GM18498 (cell line): ENCODE data around the gene PRDM15.

Source experiments
- ATAC-seq: cut with Tn5 transposase; IDR thresholded peaks from one replicate; pipeline ENCODE4 v1.9.1; 2021; ENCODE audit warnings: mild to moderate bottlenecking, moderate library complexity; ENCODE audit not compliant: unreplicated experiment

Gene PRDM15

GRCh38 chr21:41888749-41889376 is 9.7 kb upstream of the PRDM15 start:
- no peak for ATAC-seq

- ATAC-seq = no peak
These were observed 8.5 kb upstream of the PRDM15 start for GRCh38 chr21:41887667-41888066.

GRCh38 chr21:41886328-41886727 is 7.2 kb upstream of the PRDM15 start:
- ATAC-seq = no peak

- no peak for ATAC-seq
These were observed 6.3 kb upstream of the PRDM15 start for GRCh38 chr21:41885341-41886024.

GRCh38 chr21:41884501-41885030 is 5.4 kb upstream of the PRDM15 start:
- ATAC-seq = no peak

- ATAC-seq = no peak
These were observed 4.4 kb upstream of the PRDM15 start for GRCh38 chr21:41883582-41883981.

DNA sequence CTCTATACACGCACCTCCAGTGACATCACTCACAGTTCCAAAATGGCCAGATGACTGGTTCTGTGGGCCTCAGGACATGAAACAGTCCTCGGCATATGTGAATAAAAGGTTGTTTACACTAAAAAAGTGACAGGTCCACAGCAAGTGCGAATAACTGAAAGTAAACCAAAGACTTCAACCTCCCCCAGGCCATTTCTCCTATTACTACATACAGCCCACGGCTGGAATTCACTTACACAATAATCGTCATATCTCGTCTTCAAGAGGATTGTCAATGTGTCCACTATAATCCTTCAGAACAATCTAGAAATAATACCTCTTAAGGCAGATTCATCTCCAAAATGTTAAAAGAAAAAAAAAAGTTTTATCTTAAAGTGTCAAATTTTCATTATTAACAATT is 1.9 kb upstream of the PRDM15 start:
- no peak for ATAC-seq

DNA sequence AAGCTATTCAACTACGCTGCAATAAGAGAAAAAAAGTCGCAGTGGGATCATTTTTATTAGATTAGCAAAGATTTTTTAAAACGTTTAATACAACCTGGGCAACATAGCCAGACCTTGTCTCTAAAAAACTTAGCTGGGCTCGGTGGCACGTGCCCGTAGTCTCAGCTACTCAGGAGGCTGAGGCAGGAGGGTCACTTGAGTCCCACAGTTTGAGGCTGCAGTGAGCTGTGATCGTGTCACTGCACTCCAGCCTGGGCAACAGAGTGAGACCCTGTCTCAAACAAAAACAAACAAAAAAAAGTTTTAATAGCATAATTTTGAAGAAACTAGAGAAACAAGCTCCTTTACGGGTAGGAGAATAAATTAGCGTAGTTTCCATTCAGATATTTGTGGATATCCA is 1.0 kb upstream of the PRDM15 start:
- ATAC-seq = no peak

DNA sequence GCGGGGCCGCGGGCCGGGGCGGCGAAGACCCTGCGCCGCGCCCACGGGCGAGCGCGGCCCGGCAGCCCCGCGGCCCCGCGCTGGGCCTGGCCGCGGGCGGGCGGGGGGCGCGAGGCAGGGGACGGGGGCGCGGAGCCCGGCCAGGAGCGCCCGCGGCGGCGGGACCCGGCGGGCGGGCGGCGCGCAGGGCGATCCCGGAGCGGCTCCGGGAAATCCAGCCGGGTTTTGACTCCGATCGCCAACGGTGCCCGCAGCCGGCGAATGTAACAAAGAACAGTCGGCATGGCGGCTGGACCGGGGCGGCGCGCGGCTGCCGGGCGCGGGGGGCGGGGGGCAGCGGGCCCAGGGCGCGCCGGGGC is 334 bp downstream of the PRDM15 start:
- ATAC-seq = peak; percentile 67

- peak; percentile 37 for ATAC-seq
These were observed 978 bp downstream of the PRDM15 start for GRCh38 chr21:41877901-41878830.

DNA sequence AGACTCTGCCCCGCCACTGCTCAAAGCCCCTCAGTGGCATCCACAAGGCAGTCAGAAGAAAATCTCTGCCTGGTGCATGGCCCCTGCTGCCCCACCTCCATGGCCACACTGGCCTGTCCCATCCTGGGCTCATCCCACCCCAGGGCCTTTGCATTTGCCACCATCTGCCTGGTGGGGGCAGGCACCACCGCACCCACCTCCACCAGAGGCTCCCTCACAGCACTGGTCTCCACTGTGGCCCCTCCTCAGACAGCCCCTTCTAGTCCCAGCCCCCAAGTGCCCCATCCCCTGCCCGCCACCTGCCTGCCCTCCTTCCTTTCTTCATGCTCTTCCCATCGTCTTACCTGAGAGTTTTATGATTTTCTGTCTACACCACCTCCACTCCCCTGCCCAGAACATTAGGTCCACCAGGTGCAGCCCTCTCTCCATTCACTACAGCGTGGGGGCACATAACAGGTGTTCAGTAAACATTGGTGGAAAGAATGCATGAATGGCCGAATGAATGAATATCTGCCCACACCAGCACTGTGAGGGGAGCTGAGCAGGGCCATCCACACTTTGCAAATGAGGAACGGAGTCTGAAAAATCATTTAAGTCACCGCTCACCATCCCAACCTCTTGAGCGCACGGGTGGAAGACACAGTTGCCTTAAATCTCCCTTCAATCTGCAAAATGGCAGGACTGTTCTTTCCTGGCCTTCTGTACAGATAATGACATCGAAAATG is 2.1 kb downstream of the PRDM15 start:
- ATAC-seq = no peak

DNA sequence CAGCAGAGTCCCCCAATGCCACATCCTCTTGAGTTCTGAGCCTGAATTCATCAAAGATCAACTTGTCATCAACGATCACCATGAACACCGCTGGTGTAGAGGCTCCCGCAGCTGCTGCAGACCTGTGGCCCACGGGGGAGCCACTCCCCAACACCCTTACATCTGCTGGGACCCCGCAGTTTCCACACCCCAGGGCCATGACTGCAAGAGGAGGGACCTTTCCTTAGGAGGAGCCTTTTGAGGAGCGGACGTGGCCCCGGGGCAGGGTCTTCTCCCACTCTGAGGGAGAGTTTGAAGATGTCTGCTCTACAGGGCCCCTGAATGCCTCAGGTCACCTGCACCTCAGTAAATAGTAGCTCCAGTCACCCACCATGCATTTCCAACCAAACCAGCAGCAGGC is 2.7 kb downstream of the PRDM15 start:
- no peak for ATAC-seq

- no peak for ATAC-seq
These were observed 4.1 kb downstream of the PRDM15 start for GRCh38 chr21:41875086-41875485.

GRCh38 chr21:41874611-41875010 is 4.5 kb downstream of the PRDM15 start:
- ATAC-seq = no peak

GRCh38 chr21:41873426-41873825 is 5.7 kb downstream of the PRDM15 start:
- peak; percentile 51 for ATAC-seq

DNA sequence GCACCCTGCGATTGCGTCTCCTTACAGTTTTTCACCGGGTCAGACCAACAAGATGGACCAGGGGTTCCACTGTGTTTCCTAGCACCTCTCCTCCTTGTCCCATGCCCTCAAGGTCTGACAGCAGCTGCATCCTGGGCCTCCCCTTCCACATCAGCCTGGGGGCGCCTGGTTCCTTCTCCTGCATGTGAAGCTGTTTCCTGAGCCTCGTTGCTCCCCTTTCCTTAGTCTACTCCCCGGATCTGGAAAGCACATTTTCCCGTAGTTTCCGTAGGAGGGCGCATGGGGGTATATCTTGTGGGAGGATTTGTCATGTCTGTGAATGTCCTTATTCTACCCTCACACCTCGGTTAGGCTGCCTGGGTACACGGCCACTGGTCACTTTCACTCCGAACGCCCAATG is 6.1 kb downstream of the PRDM15 start:
- no peak for ATAC-seq

DNA sequence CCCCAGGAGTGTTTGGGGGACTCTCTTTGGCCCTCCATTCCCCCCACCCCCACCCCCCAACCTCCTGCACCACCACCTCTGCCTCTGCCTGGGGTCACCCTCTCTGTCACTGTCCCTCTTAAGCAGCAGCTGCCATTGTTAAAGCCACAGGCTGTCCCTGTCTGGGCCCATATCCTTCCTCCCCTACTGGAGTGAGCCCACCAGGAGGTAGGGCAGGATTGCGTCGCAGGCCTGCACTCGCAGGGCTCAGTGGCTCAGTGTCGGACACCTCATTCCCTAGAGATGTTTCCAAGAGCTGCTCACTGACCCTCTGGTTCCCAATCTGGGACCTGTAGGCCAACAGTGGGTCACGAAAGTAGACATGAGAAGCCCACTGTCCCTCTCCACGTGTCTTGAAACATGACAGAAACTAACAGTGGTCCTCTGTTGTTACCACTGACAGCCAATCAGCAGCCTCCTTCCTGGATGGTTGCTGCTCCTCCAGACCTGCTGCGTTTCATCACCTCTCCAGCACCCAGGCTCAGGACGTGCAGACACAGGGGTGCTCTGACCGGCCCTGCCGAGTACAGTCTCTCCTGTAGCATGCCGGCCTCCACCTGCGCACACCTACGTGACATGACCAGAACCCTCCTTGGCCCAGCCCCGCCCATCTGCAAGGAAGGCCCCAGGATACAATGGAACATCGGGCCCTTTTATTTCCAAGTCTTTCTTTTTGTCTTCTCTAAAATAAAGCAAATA is 7.7 kb downstream of the PRDM15 start:
- no peak for ATAC-seq

DNA sequence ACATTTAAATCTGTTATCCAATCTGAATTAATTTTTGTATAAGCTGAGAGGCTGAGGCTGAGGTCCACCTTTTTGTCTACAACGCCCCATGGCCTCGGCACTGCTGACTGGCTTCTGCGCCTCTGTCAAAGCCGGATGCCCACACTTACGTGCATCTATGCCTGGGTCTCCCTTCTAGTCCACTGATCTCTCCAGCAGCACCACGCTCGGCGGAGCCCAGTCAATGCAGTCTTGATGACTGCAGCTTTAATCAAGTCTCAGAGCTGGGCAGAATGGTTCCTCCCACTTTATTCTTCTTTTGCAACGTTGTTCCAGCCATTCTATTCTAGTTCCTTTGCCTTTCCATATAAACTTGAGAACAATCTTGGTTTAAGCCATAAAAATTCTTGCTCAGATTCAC is 9.4 kb downstream of the PRDM15 start:
- no peak for ATAC-seq

- ATAC-seq = peak; percentile 52
These were observed 11.0 kb downstream of the PRDM15 start for GRCh38 chr21:41868062-41868710.

DNA sequence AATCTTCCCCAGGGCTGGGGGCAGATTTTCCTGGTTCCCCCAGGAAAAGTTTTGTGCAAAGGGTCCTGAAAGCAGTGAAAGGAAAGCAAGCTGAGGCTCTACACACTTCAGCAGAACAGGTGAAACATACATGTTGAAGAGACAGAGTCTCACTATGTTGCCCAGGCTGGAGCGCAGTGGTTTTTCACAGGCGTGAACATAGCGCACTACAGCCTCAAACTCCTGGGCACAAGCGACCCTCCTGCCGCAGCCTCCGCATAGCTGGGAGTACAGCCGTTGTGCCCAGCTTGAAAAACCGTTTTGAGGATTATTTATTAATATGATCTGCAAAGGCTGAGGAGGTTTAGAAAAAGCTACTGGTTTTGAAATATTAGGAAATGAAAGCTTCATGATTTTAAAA is 11.8 kb downstream of the PRDM15 start:
- ATAC-seq = no peak
